ENCODE data around the gene SIPA1L2. TPM values are rescaled to one million over a fixed set of nuclear protein-coding genes. Genes with fewer than 3 reads are reported as not detected.

The SIPA1L2 gene
- total and polyA plus RNA-seq, 2 donors = 3.2 to 6.4 TPM

DNA sequence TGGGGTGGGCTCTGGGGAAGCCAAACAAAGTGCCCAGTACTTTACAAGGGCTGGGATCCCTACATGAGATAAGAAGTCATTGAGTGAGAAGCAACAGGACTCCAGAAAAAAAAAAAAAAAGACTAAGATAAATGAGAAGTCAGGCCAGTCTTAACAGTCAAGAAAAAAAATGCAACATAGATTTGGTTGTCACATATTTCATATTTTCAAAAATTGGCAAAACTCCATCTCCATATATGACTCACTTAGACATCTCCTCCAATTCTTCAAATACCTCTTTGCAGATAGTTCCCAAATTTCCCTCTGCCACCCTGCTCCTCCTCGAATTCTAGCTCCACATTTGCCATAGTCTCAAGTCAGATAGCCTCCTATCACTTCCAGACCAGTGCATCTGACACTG lies 20.9 kb upstream of the SIPA1L2 start:
- no peak for DNase-seq (ENCODE audit: low read depth in 6 of 9, low spot score in 9 of 9)
- Histone ChIP-seq H3K4me3 (ENCODE audit: low read length in 2 of 2) (no peak overlapping the region), H3K27me3 (ENCODE audit: control insufficient read depth in 2 of 2, insufficient read depth in 1 of 2, low read length in 1 of 2) (no peaks in the 10 kb centered on the region), H3K27ac (ENCODE audit: low read depth in 1 of 2, low read length in 1 of 2) (no peak overlapping the region), H3K9me3 (ENCODE audit: control insufficient read depth in 2 of 2, insufficient read depth in 1 of 2, low read length in 1 of 2) (no peaks in the 10 kb centered on the region), H3K4me1 (ENCODE audit: control insufficient read depth in 2 of 2, insufficient read depth in 2 of 2, low read length in 2 of 2) (no peaks in the 10 kb centered on the region), H3K36me3 (ENCODE audit: control insufficient read depth in 2 of 2, insufficient read depth in 2 of 2, low read length in 1 of 2) (no peaks in the 10 kb centered on the region)
- WGBS = 84% methylated on average over 1 of the region's 1 CpG

DNA sequence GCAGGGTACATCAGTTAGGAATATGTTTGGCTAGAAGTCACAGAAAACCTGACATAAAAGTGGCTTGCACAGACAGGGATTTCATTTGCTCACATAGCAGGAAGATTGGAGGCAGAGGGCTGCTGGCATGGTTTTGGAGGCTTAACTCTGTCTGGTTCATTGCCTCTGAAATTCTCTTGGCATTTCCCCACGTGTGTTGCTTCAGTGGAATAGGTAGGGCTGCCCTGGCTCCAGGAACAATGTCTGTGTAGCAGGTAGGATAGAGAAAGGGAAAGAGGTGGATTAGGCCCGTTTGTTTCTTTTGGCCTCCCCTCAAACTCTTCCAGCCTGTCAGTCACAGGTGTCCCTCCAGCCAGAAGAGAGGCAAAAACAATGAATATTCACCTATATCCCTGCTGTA lies 20.5 kb upstream of the SIPA1L2 start:
- H3K27ac ChIP-seq (ENCODE audit: low read depth in 1 of 2, low read length in 1 of 2) = no peak overlapping the region
- H3K27me3 ChIP-seq (ENCODE audit: control insufficient read depth in 2 of 2, insufficient read depth in 1 of 2, low read length in 1 of 2) = no peaks in the 10 kb centered on the region
- WGBS = 87% methylated on average over 2 of the region's 2 CpGs

DNA sequence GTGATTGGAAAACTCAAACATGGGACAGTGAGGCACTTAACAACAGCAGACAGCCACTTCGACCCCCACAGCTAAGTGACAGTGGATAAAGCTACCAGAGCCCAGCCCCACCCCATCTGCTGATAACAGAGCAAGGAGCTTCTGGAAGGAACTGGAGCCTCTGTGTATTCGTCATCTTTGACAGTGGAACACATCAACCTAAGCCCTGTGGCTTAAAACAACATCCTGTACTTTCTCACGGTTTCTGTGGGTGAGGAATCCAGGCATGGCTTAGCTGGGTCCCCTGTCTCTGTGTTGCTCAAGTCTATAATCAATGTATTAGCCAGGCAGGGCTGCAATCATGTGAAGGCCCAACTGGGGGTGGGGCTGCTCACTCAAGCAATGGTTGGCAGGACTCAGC lies 18.4 kb upstream of the SIPA1L2 start:
- Histone ChIP-seq H3K27me3 (ENCODE audit: control insufficient read depth in 2 of 2, insufficient read depth in 1 of 2, low read length in 1 of 2) (no peaks in the 10 kb centered on the region), H3K27ac (ENCODE audit: low read depth in 1 of 2, low read length in 1 of 2) (no peak overlapping the region), H3K36me3 (ENCODE audit: control insufficient read depth in 2 of 2, insufficient read depth in 2 of 2, low read length in 1 of 2) (no peaks in the 10 kb centered on the region), H3K9me3 (ENCODE audit: control insufficient read depth in 2 of 2, insufficient read depth in 1 of 2, low read length in 1 of 2) (no peaks in the 10 kb centered on the region), H3K4me3 (ENCODE audit: low read length in 2 of 2) (no peak overlapping the region), H3K4me1 (ENCODE audit: control insufficient read depth in 2 of 2, insufficient read depth in 2 of 2, low read length in 2 of 2) (no peaks in the 10 kb centered on the region)
- DNase-seq (ENCODE audit: low read depth in 6 of 9, low spot score in 9 of 9) = no peak
- WGBS = 80% methylated on average over 3 of the region's 3 CpGs

More for the DNA sequence above, 20.5 kb upstream of the SIPA1L2 start:
- Histone ChIP-seq H3K36me3 (ENCODE audit: control insufficient read depth in 2 of 2, insufficient read depth in 2 of 2, low read length in 1 of 2) (no peaks in the 10 kb centered on the region), H3K9me3 (ENCODE audit: control insufficient read depth in 2 of 2, insufficient read depth in 1 of 2, low read length in 1 of 2) (no peaks in the 10 kb centered on the region), H3K4me3 (ENCODE audit: low read length in 2 of 2) (no peak overlapping the region), H3K4me1 (ENCODE audit: control insufficient read depth in 2 of 2, insufficient read depth in 2 of 2, low read length in 2 of 2) (no peaks in the 10 kb centered on the region)
- no peak for DNase-seq (ENCODE audit: low read depth in 6 of 9, low spot score in 9 of 9)

DNA sequence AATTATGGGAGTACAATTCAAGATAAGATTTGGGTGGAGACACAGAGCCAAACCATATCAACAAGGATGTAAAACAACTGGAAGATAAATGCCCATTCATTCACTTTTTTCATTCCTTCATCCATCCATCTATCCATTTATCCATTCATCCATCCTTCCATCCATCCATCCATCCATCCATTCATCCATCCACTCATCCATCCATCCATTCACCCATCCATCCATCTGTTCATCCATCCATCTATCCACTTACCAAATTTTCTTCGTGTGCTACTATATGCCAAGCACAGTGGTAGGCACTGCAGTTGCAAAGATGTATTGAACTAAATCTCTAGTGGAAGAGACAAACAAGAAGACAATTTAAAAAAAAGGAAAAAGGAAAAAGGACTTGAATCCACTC lies 14.3 kb upstream of the SIPA1L2 start:
- no peaks in the 10 kb centered on the region for H3K9me3 ChIP-seq (ENCODE audit: control insufficient read depth in 2 of 2, insufficient read depth in 1 of 2, low read length in 1 of 2)
- H3K27ac ChIP-seq (ENCODE audit: low read depth in 1 of 2, low read length in 1 of 2) = no peak overlapping the region
- H3K27me3 ChIP-seq (ENCODE audit: control insufficient read depth in 2 of 2, insufficient read depth in 1 of 2, low read length in 1 of 2) = no peaks in the 10 kb centered on the region
- no peaks in the 10 kb centered on the region for H3K36me3 ChIP-seq (ENCODE audit: control insufficient read depth in 2 of 2, insufficient read depth in 2 of 2, low read length in 1 of 2)
- WGBS = 97% methylated on average over 1 of the region's 1 CpG
- no peak for DNase-seq (ENCODE audit: low read depth in 6 of 9, low spot score in 9 of 9)
- no peak overlapping the region for H3K4me3 ChIP-seq (ENCODE audit: low read length in 2 of 2)
- no peaks in the 10 kb centered on the region for H3K4me1 ChIP-seq (ENCODE audit: control insufficient read depth in 2 of 2, insufficient read depth in 2 of 2, low read length in 2 of 2)

DNA sequence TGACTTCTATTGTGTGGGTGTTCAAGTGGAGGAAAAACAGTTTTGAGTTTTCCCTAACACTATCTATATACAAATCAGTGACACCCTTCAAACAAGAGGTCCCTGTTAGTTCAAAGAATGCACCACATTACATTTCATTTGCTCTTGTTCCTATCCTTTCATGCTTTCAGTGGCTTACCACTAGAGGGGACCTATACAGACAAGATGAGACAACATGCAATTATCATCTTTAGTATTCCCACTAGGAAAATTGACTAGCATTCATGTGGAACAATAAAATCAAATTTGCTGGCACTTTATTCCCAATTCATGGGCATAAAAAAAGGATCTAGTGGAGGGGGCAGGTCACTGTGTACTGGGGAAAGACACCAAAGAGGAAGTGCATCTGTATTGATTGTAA lies 13.3 kb upstream of the SIPA1L2 start:
- no peaks in the 10 kb centered on the region for H3K4me1 ChIP-seq (ENCODE audit: control insufficient read depth in 2 of 2, insufficient read depth in 2 of 2, low read length in 2 of 2)
- H3K9me3 ChIP-seq (ENCODE audit: control insufficient read depth in 2 of 2, insufficient read depth in 1 of 2, low read length in 1 of 2) = no peaks in the 10 kb centered on the region
- DNase-seq (ENCODE audit: low read depth in 6 of 9, low spot score in 9 of 9) = no peak
- no peaks in the 10 kb centered on the region for H3K36me3 ChIP-seq (ENCODE audit: control insufficient read depth in 2 of 2, insufficient read depth in 2 of 2, low read length in 1 of 2)
- no peak overlapping the region for H3K4me3 ChIP-seq (ENCODE audit: low read length in 2 of 2)
- H3K27me3 ChIP-seq (ENCODE audit: control insufficient read depth in 2 of 2, insufficient read depth in 1 of 2, low read length in 1 of 2) = no peaks in the 10 kb centered on the region
- H3K27ac ChIP-seq (ENCODE audit: low read depth in 1 of 2, low read length in 1 of 2) = no peak overlapping the region

DNA sequence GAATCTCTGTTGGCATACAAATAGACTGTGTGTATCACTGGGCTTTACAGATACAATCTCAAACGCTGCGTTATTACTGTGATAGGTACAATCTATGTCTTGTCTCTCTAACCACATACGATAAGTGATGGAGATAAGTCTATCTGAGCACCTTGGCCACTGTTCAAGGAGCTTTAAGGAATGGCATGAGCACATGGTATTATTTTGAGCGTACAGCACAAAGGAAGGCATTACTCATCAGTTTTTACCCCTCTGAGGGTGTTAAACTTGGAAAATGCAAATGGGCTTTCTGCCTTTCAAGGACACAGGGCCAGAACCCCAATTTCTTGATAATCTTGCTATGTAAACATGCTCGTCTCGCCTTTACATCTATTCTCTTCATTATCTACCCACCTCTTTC lies 11.6 kb upstream of the SIPA1L2 start:
- Histone ChIP-seq H3K4me3 (ENCODE audit: low read length in 2 of 2) (no peak overlapping the region), H3K27ac (ENCODE audit: low read depth in 1 of 2, low read length in 1 of 2) (no peak overlapping the region), H3K4me1 (ENCODE audit: control insufficient read depth in 2 of 2, insufficient read depth in 2 of 2, low read length in 2 of 2) (no peaks in the 10 kb centered on the region), H3K36me3 (ENCODE audit: control insufficient read depth in 2 of 2, insufficient read depth in 2 of 2, low read length in 1 of 2) (no peaks in the 10 kb centered on the region), H3K9me3 (ENCODE audit: control insufficient read depth in 2 of 2, insufficient read depth in 1 of 2, low read length in 1 of 2) (no peaks in the 10 kb centered on the region), H3K27me3 (ENCODE audit: control insufficient read depth in 2 of 2, insufficient read depth in 1 of 2, low read length in 1 of 2) (no peaks in the 10 kb centered on the region)
- 90% methylated on average over 6 of the region's 6 CpGs for WGBS
- no peak for DNase-seq (ENCODE audit: low read depth in 6 of 9, low spot score in 9 of 9)

DNA sequence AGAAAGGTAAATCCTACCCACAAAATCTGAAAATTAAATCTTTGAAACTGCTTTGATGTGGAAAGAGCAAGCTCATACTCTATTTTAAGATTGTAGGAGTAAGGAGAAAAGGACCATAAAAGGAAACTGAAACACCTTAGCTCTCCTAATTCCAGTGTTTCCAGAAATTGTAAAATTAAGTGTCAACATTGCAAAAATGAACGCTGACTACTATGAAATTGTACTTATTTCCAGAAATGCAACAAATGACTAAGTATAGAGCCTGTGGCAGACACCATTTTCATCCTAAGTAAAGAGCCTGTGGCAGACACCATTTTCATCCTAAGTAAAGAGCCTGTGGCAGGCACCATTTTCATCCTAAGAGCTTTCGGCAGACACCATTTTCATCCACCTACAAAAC lies 6.9 kb upstream of the SIPA1L2 start:
- Histone ChIP-seq H3K9me3 (ENCODE audit: control insufficient read depth in 2 of 2, insufficient read depth in 1 of 2, low read length in 1 of 2) (no peaks in the 10 kb centered on the region), H3K36me3 (ENCODE audit: control insufficient read depth in 2 of 2, insufficient read depth in 2 of 2, low read length in 1 of 2) (no peaks in the 10 kb centered on the region), H3K4me3 (ENCODE audit: low read length in 2 of 2) (no peak overlapping the region), H3K27ac (ENCODE audit: low read depth in 1 of 2, low read length in 1 of 2) (no peak overlapping the region), H3K27me3 (ENCODE audit: control insufficient read depth in 2 of 2, insufficient read depth in 1 of 2, low read length in 1 of 2) (no peaks in the 10 kb centered on the region), H3K4me1 (ENCODE audit: control insufficient read depth in 2 of 2, insufficient read depth in 2 of 2, low read length in 2 of 2) (no peaks in the 10 kb centered on the region)
- DNase-seq (ENCODE audit: low read depth in 6 of 9, low spot score in 9 of 9) = no peak
- over 99% methylated on average over 2 of the region's 2 CpGs for WGBS

DNA sequence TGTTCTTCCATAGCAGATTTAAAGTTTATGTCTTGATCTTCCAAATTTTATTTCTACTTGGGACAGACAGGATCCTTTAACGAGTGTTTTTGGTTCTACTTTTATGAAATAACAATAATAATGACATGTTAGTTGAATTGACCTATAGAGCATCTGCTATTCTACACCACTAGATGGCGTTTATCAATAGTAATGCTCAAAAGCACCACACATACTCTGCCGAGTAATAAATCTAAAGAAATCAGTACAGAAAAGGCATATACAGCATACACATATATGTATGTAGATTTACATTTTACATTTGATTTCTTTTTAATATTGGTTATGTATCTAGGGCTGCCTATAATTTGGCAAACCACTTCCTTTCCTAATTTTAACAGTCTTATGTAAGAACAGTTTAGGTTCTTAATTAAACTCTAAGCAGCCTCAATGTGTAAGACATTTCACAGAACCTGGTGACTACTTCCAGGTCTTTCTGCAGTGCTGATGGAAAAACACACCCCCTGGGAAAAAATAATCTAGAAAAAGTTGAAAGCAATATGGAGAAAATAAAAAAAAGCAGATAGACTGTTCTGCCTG lies 5.9 kb upstream of the SIPA1L2 start:
- peaks cover 0 to under 1% of the 10 kb centered on the region in 2 donors for H3K27me3 ChIP-seq (ENCODE audit: control insufficient read depth in 2 of 2, insufficient read depth in 1 of 2, low read length in 1 of 2)
- DNase-seq (ENCODE audit: low read depth in 6 of 9, low spot score in 9 of 9) = peak in 5 of 9 donors; percentile 10 to 71 (median 41)
- no peak overlapping the region for H3K27ac ChIP-seq (ENCODE audit: low read depth in 1 of 2, low read length in 1 of 2)
- no peaks in the 10 kb centered on the region for H3K36me3 ChIP-seq (ENCODE audit: control insufficient read depth in 2 of 2, insufficient read depth in 2 of 2, low read length in 1 of 2)
- peaks cover 4% of the 10 kb centered on the region in 2 donors for H3K4me1 ChIP-seq (ENCODE audit: control insufficient read depth in 2 of 2, insufficient read depth in 2 of 2, low read length in 2 of 2)
- no peaks in the 10 kb centered on the region for H3K9me3 ChIP-seq (ENCODE audit: control insufficient read depth in 2 of 2, insufficient read depth in 1 of 2, low read length in 1 of 2)
- WGBS = 2% methylated on average over 3 of the region's 3 CpGs
- no peak overlapping the region for H3K4me3 ChIP-seq (ENCODE audit: low read length in 2 of 2)

DNA sequence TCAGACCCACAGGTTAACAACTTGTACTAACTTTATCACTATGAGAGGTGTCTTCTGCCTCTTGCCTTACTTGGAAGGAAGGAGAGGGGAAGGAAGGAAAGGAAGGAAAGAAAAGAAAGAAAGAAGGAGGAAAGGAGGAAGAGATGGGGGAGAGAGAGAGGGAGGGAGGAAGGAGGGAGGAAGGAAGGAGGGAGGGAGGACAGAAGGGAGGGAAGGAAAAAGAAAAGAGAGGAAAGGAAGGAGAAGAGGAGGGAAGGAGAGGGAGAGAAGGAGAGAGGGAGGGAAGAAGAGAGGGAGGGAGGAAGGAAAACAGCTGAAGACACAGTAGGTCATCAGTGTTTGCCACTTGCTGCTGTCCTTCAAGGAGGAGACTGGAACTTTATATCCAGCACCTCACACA lies 5.3 kb upstream of the SIPA1L2 start:
- H3K36me3 ChIP-seq (ENCODE audit: control insufficient read depth in 2 of 2, insufficient read depth in 2 of 2, low read length in 1 of 2) = no peaks in the 10 kb centered on the region
- no peak overlapping the region for H3K4me3 ChIP-seq (ENCODE audit: low read length in 2 of 2)
- no peaks in the 10 kb centered on the region for H3K9me3 ChIP-seq (ENCODE audit: control insufficient read depth in 2 of 2, insufficient read depth in 1 of 2, low read length in 1 of 2)
- DNase-seq (ENCODE audit: low read depth in 6 of 9, low spot score in 9 of 9) = no peak
- no peak overlapping the region for H3K27ac ChIP-seq (ENCODE audit: low read depth in 1 of 2, low read length in 1 of 2)
- peaks cover 4 to 8% of the 10 kb centered on the region in 2 donors for H3K4me1 ChIP-seq (ENCODE audit: control insufficient read depth in 2 of 2, insufficient read depth in 2 of 2, low read length in 2 of 2)
- H3K27me3 ChIP-seq (ENCODE audit: control insufficient read depth in 2 of 2, insufficient read depth in 1 of 2, low read length in 1 of 2) = peaks cover 0 to 6% of the 10 kb centered on the region in 2 donors

DNA sequence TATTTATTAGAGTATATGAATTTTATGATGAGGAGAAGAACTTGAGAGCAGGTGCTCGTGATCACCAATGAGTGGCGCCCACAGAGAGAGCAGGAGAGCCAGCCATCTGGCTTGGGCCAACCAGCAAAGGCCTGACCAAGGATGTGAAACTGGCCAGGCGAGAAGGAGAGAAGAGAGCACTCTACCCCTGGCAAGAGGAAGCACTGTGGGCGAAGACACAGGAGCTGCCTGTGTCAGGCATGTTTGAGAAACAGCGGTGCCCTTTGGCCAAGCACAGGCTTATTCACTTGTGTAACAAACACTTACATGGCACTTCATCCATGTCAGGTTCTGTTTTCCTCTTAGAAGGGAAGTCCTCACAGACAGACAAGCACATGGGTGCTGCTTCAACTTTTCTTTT lies 4.2 kb upstream of the SIPA1L2 start:
- no peaks in the 10 kb centered on the region for H3K9me3 ChIP-seq (ENCODE audit: control insufficient read depth in 2 of 2, insufficient read depth in 1 of 2, low read length in 1 of 2)
- no peaks in the 10 kb centered on the region for H3K36me3 ChIP-seq (ENCODE audit: control insufficient read depth in 2 of 2, insufficient read depth in 2 of 2, low read length in 1 of 2)
- 96% methylated on average over 5 of the region's 5 CpGs for WGBS
- H3K27ac ChIP-seq (ENCODE audit: low read depth in 1 of 2, low read length in 1 of 2) = no peak overlapping the region
- H3K27me3 ChIP-seq (ENCODE audit: control insufficient read depth in 2 of 2, insufficient read depth in 1 of 2, low read length in 1 of 2) = peaks cover 9 to 15% of the 10 kb centered on the region in 2 donors
- no peak for DNase-seq (ENCODE audit: low read depth in 6 of 9, low spot score in 9 of 9)
- no peak overlapping the region for H3K4me3 ChIP-seq (ENCODE audit: low read length in 2 of 2)
- peaks cover 4 to 12% of the 10 kb centered on the region in 2 donors for H3K4me1 ChIP-seq (ENCODE audit: control insufficient read depth in 2 of 2, insufficient read depth in 2 of 2, low read length in 2 of 2)

All from thymus (tissue), 11 donors.